ENCODE data around the gene CDKAL1.

- TF ChIP-seq CTCF (IDR thresholded peaks at IDR 0.05) (no peak), POLR2A (IDR thresholded peaks at IDR 0.05) (no peak), POLR2AphosphoS5 (IDR thresholded peaks at IDR 0.05) (no peak)
Observed at GRCh38 chr6:20610636-20611370, 76.5 kb downstream of the CDKAL1 start.

Data from prostate gland (tissue), 2 donors.